K562 (cell line): ENCODE results near the gene NAA15. TPM values are rescaled to one million over a fixed set of nuclear protein-coding genes. Genes with fewer than 3 reads are reported as not detected.
A peak's percentile ranks its signal among the peaks of the same experiment; 100 is the strongest.

ENCODE experiments used
- ATF1 ChIP-seq, 2 experiments: fragments of 450-650 bp in 1 of 2; IDR thresholded peaks; 2 replicates each; pipeline ENCODE4 v1.6.1; 2016; ENCODE audit warnings: missing compliant biosample characterization in 1 of 2, missing genetic modification characterization in 1 of 2
- ATF7 ChIP-seq: fragments of 450-650 bp; IDR thresholded peaks from 2 replicates; pipeline ENCODE4 v1.7.1; 2014; ENCODE audit warnings: mild to moderate bottlenecking, moderate library complexity
- FOSL1 ChIP-seq: fragments of 200-800 bp; sonication (Bioruptor generic); conservative IDR thresholded peaks from 2 replicates; pipeline ENCODE4 v1.6.1; 2016; ENCODE audit warnings: missing genetic modification characterization, missing compliant biosample characterization
- FOXK2 ChIP-seq, 2 experiments: fragments of 450-650 bp; IDR thresholded peaks in 1 of 2; conservative IDR thresholded peaks in 1 of 2; 2 replicates each; pipeline ENCODE4 v1.6.1; 2016; ENCODE audit warnings: low read depth in 2 of 2, mild to moderate bottlenecking in 1 of 2
- GTF2B ChIP-seq: IDR thresholded peaks from 2 replicates; pipeline ENCODE4 v1.6.1; 2011; ENCODE audit not compliant: insufficient read length; ENCODE audit errors: extremely low read depth
- GTF3C2 ChIP-seq: IDR thresholded peaks from 3 replicates; pipeline ENCODE4 v1.6.1; 2011; ENCODE audit warnings: borderline replicate concordance, mild to moderate bottlenecking, moderate library complexity; ENCODE audit not compliant: insufficient read length; ENCODE audit errors: extremely low read depth
- LCOR ChIP-seq: sonication (generic); formaldehyde crosslinking; IDR thresholded peaks from 2 replicates; pipeline ENCODE4 v1.8.0; 2022; ENCODE audit warnings: mild to moderate bottlenecking, missing genetic modification reagents
- NFE2 ChIP-seq: IDR thresholded peaks from 2 replicates; pipeline ENCODE4 v1.6.1; 2014; ENCODE audit warnings: antibody characterized with exemption, low read depth
- NUFIP1 ChIP-seq: fragments of 450-650 bp; IDR thresholded peaks from 2 replicates; pipeline ENCODE4 v1.6.1; 2018; ENCODE audit not compliant: partially characterized antibody
- PHF8 ChIP-seq: fragments of 200-600 bp; sonication (generic); IDR thresholded peaks from 2 replicates; pipeline ENCODE4 v1.6.1; 2012; ENCODE audit warnings: mixed run types, mild to moderate bottlenecking, inconsistent platforms, low read length, moderate library complexity, borderline replicate concordance
- RCOR1 ChIP-seq, 2 experiments: IDR thresholded peaks; 2 replicates each; pipeline ENCODE4 v1.6.1; 2012; ENCODE audit warnings: low read depth in 2 of 2, low read length in 2 of 2, borderline replicate concordance in 1 of 2, improper control_type of control experiment in 1 of 2
- TAF9B ChIP-seq: fragments of 450-650 bp; IDR thresholded peaks from 2 replicates; pipeline ENCODE4 v1.6.1; 2018; ENCODE audit warnings: mild to moderate bottlenecking; ENCODE audit not compliant: partially characterized antibody
- ZBTB40 ChIP-seq, 2 experiments: fragments of 450-650 bp in 1 of 2; sonication (generic) in 1 of 2; formaldehyde crosslinking in 1 of 2; IDR thresholded peaks; 2 replicates each; pipeline versions ENCODE4 v1.7.1 to v1.9.0; 2016 to 2022; ENCODE audit warnings: inconsistent platforms in 1 of 2, mild to moderate bottlenecking in 1 of 2, missing genetic modification reagents in 1 of 2
- ZNF75A ChIP-seq: fragments of 450-650 bp; formaldehyde crosslinking; IDR thresholded peaks from 2 replicates; pipeline ENCODE4 v1.4.0; 2020; ENCODE audit warnings: mild to moderate bottlenecking
- polyA plus RNA-seq, 8 experiments: library from polyadenylated mRNA; depleted of rRNA in 4 of 8; stranded (reverse) in 5 of 8; unstranded in 3 of 8; fragments of >200 nt; fragmentation: Nextera tagmentation in 2 of 8; fragmentation: Illumina TruSeq in 1 of 8; extraction: Ambion mirVana in 2 of 8; extraction: Trizol in 1 of 8; gene quantifications; 2 replicates each; pipeline versions ENCODE4 v1.2.1 to v1.2.3, GENCODE V29; 2011 to 2014; ENCODE audit warnings: inconsistent platforms in 1 of 8, missing spikeins in 1 of 8
- total RNA-seq, 7 experiments: library from RNA; depleted of rRNA in 6 of 7; stranded (reverse); fragments of >200 nt in 6 of 7; fragmentation: Illumina TruSeq in 2 of 7; extraction: Trizol in 2 of 7; gene quantifications; 2 replicates each; pipeline versions ENCODE4 v1.2.1 to v1.2.3, GENCODE V29; 2011 to 2021; ENCODE audit warnings: low replicate concordance in 1 of 7

Gene NAA15
- total and polyA plus RNA-seq, 9 of the 15 experiments (the other 6 are each of a cell fraction or from before 2014, with no cell fraction given) = 37.8 to 117 (median 63.2) TPM

GRCh38 chr4:139301113-139301820, at the start of gene NAA15 (continued):
- no peak for TF ChIP-seq GTF3C2
- peak; percentile 31 for TF ChIP-seq GTF2B
- 0 out of 2 replicates have a peak, but pooled peaks have one; percentile 35 for TF ChIP-seq FOSL1 (tag)
- peak; percentile 66 for TF ChIP-seq LCOR
- no peak for TF ChIP-seq NUFIP1
- TF ChIP-seq NFE2 = no peak
- peak; percentile 77 for TF ChIP-seq ATF7
- TF ChIP-seq FOXK2 (conservative IDR thresholded peaks at IDR 0.05 in 1 of 2, IDR thresholded peaks at IDR 0.05 in 1 of 2; ENCODE audit: low read depth in 2 of 2) = 0 out of 4 replicates have a peak, but pooled peaks of 1 of the 2 experiments have one; percentile 9
- peak; percentile 80 for TF ChIP-seq ZBTB40 (IDR thresholded peaks at IDR 0.05)
- no peak for TF ChIP-seq ZBTB40 (CRISPR knock-in tag; IDR thresholded peaks at IDR 0.05)
- TF ChIP-seq TAF9B = peak; percentile 77
- TF ChIP-seq PHF8 = peak; percentile 70; the same call in 1 of the 2 replicates
- TF ChIP-seq ATF1 (CRISPR knock-in tag; IDR thresholded peaks at IDR 0.05) = no peak
- TF ChIP-seq ATF1 (tag; IDR thresholded peaks at IDR 0.05) = peak; percentile 71
- peak in 1 of 2 experiments; percentile 21; a peak in 1 of 4 replicates for TF ChIP-seq RCOR1 (IDR thresholded peaks at IDR 0.05; ENCODE audit: borderline replicate concordance in 1 of 2, low read depth in 2 of 2, low read length in 2 of 2)
- peak; percentile 98 for TF ChIP-seq ZNF75A (CRISPR knock-in tag)
